ENCODE results near the gene ATXN1.
A peak's percentile ranks its signal among the peaks of the same experiment; 100 is the strongest.
"Not testable (repeated sequence)": the region's sequence is repeated elsewhere in the genome, so short reads cannot be mapped to it uniquely, and the experiment has no call there.

The ATXN1 gene

DNA sequence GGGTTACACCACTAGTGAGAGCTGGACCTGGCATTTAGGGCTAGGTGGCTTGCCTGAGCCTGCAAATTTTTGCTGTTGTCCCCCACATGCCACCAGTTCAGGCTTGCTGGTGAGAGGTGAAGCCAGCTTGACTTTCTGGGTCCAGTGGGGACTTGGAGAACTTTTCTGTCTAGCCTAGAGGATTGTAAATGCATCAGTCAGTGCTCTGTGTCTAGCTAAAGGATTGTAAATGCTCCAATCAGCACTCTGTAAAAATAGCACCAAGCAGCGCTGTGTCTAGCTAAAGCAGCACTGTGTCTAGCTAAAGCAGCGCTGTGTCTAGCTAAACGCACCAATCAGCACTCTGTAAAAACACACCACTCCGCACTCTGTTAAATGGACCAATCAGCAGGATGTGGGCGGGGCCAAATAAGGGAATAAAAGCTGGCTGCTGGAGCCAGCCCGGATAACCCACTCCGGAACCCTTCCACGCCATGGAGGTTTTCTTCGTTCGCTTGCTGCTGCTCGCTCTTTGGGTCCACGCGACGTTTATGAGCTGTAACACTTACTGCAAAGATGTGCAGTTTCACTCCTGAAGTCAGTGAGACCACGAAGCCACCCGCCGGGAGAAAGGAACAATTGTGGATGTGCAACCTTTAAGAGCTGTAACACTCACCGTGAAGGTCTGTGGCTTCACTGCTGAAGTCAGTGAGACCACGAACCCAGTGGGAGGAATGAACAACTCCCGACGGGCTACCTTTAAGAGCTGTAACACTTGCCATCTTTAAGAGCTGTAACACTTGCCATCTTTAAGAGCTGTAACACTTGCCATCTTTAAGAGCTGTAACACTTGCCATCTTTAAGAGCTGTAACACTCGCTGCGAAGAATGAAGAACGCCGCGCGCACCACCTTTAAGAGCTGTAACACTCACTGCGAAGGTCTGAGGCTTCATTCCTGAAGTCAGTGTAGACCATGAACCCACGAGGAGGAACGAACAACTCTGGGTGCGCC lies 495.6 kb downstream of the ATXN1 start:
- no peak for ATAC-seq

DNA sequence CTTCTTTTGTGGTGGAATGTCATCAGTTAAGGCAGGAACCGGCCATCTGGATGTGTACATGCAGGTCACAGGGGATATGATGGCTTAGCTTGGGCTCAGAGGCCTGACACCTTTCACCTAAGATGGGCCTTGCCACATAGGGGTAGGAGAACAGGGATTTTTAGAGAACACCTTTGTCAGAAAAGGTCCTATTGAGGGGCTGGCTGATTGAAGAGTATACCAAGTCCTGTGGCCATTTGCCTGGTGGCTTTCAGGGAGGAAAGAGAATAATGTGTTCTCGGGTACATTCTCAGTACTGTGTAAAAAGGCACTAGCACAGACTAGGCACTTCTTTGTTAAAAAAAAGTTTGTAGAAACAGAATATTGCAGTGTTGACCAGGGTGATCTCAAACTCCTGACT lies 496.5 kb downstream of the ATXN1 start:
- no peak for ATAC-seq

DNA sequence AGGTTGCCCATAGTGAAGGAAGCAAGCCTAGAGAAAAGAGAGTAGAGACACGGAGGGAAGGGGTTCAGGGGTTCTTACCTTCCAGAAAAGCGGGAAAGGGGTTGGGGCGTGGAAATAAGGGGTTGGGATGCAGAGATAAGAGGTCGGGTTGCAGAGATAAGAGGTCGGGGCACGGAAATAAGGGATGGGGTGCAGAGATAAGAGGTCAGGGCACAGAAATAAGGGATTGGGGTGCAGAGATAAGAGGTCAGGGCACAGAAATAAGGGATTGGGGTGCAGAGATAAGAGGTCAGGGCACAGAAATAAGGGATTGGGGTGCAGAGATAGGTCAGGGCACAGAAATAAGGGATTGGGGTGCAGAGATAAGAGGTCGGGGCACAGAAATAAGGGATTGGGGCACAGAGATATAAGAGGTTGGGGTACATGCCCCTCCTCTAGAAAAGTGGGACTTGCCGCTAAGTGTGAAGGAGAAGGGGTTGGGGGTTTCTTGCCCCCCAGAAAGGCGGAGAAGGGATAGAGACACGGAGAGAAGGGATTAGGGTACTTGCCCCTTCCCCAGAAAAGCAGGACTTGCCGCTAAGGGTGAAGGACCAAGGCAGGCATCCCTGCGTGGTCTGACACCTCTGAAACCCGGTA lies 497.7 kb downstream of the ATXN1 start:
- not testable (repeated sequence) for ATAC-seq

DNA sequence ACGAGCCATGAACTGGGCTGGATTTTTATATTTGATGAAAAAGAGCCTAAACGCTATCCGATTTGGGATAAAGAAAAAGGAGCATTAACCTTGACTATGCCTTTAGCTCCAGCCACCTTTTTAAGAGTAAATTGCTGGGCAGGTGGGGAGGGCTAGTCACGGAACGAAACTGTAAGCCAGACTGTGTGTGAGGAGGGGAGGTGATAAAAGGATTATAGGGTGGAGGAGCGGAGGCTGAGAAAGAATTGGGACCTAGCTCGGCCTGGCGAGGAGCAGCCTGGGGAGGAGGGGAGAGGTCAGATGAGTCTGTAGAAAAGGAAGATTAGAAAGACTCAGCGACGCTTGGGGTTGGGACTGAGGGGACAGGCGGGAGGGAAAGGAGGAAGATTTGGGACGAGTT lies 498.5 kb downstream of the ATXN1 start:
- not testable (repeated sequence) for ATAC-seq

DNA sequence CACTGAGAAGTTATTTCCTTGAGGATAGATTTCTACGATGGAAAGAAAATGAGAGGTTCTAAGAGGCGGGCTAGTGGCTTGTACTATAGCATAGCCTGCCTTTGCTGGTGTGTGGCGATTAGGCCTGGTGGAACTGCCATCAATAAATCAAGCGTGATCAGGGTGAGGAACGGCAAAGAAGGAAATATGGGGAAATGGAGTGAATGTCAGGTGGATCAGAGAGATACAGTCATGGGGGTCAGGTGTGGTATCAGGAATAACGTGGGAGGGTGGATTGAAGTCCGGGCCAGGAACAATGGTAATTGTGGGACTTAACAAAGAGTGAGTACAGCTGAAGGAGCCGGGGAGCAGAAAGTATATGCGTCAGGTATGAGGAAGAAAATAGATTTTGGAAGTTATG lies 500.7 kb downstream of the ATXN1 start:
- not testable (repeated sequence) for ATAC-seq

DNA sequence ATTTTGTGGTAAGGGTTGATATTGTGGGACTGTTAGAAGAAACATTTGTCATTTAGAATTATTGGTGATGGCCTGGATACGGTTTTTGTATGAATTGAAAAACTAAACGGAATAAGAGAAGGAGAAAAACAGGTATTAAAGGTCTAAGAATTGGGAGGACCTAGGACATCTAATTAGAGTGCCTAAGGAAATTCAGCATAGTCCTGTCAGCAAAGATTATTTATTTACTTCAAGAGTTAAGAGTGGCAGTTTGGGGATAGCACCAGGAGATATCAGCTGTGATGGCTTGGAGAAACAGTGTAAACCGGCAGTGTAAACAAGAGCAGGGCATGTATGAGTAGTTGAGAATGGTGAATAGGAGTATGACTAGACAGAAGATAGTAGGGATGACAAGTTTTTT lies 501.7 kb downstream of the ATXN1 start:
- not testable (repeated sequence) for ATAC-seq

GRCh38 chr6:16258709-16259075 lies 502.6 kb downstream of the ATXN1 start:
- ATAC-seq: no peak

DNA sequence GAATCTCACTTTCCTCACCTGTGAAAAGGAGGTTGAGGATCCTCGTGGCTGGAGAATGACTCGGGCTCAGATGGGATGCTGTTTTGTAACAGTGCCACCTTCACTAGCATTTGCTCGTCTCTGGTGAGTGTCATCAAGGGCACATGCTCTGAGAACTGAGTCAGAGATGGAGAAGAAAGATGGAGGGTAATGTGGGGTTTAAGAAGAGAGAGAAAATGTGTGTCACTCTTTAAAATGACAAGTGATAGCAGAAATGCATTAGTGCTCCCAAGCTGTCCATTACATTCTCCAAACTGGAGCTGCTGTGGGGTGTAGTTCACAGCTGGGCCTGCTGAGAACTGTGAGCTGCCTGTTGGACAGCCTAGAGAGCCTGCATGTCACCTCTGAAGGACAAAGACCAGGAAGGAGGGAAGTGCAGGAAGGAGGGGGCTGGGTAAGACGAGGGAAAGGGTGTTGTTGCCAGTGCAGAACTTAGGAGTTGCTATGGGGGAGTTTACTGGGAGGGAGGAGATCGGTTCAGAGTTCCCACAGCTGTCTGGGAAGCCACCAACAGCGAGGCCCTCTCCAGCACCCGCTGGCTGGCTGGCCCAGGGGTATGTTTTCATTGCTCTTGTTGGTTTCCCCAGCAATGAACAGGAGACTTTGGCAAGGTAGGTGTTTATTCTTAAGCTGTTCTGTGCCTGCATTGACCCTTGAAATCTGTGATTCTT lies 503.1 kb downstream of the ATXN1 start:
- peak in 1 of 2 donors; percentile 51 for ATAC-seq

DNA sequence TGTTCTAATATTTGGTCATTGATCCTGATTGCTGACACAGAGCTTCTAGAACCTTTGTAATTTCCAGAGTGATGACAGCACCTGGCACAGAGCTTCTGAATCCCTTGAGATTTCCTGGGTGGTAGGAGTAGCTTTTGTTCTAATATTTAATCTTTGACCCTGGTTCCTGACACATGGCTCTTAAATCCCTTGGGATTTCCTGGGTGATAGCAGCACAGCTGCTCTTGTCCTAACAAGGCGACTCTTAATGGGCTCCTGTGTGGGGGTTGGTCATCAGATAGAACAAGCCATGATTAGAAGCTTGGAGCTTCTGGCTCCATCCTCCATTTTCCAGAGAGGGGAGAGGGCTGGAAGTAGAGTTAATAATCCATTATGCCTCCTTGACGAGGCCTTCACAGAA lies 504.5 kb downstream of the ATXN1 start:
- no peak for ATAC-seq

GRCh38 chr6:16254535-16254934 lies 506.7 kb downstream of the ATXN1 start:
- no peak for ATAC-seq

DNA sequence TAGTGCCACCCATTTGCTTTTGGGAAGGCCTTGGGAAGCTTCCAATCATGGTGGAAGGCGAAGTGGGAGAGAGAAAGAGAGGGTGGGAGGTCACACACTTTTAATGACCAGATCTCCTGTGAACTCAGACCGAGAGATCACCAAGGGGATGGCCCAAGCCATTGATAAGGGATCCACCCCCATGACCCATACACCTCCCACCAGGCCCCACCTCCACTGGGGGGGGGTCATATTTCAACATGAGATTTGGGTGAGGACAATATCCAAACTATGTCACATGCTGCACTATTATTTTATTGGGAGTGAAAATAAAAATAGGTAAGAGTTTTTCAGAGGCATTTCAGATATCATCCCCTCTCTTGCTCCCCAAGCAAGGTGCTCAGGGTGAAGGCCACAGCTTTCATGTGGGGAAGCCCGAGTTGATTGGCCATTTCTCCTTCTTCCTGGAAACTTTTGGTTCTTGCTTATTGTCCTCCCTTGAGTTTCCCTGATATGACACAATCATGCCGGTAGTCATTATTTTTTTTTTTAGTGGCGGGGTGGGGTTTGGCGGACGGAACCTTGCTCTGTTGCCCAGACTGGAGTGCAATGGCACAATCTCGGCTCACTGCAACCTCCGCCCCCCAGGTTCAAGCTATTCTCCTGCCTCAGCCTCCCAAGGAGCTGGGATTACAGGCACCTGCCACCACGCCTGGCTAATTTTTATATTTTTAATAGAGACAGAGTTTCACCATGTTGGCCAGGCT lies 507.7 kb downstream of the ATXN1 start:
- no peak for ATAC-seq

DNA sequence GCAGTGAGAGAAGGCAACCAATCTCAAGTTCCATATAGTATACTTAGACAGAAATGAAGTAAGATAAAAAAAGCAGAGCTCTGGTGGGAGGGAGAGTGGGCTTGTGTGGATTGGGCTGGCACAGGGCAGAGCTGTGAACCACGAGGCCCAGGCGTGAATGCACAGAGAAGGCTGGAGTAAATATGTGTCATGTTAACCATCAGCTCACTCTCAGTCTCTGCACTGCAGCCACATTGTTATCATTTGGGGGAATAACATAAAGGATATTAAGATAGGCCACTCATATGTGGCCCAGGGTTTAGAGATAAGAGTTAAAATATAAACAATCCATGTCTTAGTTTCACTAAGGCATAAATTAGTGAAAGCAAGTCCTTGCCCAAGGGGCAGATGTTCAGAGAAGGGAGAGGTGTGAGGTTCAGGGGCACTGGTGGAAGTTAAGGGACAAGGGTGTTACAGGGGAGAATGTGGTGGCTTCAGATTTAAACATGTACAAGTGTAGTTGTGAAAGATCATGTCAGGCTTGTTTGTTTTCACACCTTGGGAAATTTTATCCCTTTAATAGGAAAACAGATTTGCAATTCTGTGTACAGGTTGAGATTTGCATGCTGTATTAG lies 508.5 kb downstream of the ATXN1 start:
- ATAC-seq: no peak

DNA sequence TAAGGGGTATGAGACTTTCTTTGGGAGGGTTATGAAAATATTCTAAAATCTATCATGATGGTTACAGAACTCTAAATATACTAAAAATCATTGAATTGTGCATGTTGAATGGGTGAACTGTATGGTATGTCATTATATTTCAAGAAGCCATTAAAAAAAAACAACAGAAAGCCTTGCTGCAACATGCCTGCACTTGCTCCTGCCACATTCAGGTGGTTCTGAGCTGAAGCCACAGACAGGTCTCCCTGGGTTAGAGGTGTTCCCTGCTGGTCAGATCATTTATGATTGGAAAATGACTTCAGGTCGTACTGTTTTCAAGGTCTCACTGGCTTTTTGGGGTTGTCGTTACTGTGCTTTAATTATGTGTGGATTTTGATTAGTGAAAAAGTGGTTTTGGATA lies 509.6 kb downstream of the ATXN1 start:
- no peak for ATAC-seq

DNA sequence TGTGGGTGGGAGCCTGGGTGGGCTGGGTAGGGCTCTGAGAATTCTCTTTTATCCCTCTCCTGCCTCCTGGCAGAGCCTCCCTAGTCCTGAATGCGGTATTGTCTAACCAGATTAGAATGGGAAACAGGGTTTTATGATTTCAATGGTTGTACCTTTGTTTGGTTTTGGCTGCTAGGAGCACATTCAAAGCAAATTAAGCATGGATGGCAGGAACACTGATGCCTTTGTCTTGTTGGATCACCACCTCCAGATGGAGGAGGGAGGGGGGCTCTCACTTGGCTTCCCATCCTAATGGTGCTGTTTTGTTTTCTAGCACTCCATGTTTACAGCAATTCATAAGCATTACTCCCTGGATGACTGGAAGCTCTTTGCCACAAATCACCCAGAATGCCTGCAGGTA lies 511.3 kb downstream of the ATXN1 start:
- ATAC-seq: no peak
